GM23338 (cell line): ENCODE results near the gene NSUN3.

ENCODE experiments used
- NANOG ChIP-seq: IDR thresholded peaks from 2 replicates; pipeline ENCODE4 v1.6.1; 2016; ENCODE audit warnings: antibody characterized with exemption, borderline replicate concordance
- POLR2AphosphoS5 ChIP-seq: IDR thresholded peaks from 2 replicates; pipeline ENCODE4 v1.6.1; 2016; ENCODE audit warnings: antibody characterized with exemption, low read depth
- ZNF114 ChIP-seq: fragments of 250-450 bp; sonication (Bioruptor Pico); IDR thresholded peaks from 2 replicates; pipeline ENCODE4 v1.5.0; 2020; ENCODE audit warnings: mild to moderate bottlenecking, moderate library complexity
- TF ChIP-seq, protein P1 (sequence below), 2 experiments: fragments of 200-600 bp in 1 of 2; sonication (generic) in 1 of 2; conservative IDR thresholded peaks; 2 replicates each; pipeline versions ENCODE4 v1.5.1 to v1.6.1; 2016 to 2017; ENCODE audit warnings: antibody characterized with exemption in 2 of 2, low read depth in 2 of 2, mild to moderate bottlenecking in 2 of 2, moderate library complexity in 1 of 2
- TF ChIP-seq, protein P2 (sequence below): IDR thresholded peaks from one replicate; pipeline ENCODE4 v1.6.1; 2018; ENCODE audit warnings: antibody characterized with exemption; ENCODE audit not compliant: unreplicated experiment

DNA sequence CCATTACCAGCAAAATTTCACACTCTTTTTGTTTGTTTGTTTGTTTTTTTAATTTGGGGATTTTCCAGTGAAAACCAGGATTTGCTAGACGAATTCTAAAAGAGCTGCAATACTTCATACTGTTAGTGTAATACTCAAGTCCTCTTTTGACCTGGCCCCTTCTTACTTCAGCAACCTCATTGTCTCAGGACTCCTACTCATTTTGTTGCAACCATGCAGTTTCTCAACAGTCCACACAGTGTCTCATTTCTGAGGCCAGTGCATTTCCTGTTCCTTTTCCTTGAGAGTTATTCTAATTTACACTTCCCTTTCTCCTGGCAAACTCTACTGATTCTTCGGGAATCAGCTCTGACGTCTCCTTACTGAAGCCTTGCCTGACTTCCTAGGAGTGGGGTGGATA lies 35.6 kb downstream of the NSUN3 start:
- TF ChIP-seq, protein P1, sequence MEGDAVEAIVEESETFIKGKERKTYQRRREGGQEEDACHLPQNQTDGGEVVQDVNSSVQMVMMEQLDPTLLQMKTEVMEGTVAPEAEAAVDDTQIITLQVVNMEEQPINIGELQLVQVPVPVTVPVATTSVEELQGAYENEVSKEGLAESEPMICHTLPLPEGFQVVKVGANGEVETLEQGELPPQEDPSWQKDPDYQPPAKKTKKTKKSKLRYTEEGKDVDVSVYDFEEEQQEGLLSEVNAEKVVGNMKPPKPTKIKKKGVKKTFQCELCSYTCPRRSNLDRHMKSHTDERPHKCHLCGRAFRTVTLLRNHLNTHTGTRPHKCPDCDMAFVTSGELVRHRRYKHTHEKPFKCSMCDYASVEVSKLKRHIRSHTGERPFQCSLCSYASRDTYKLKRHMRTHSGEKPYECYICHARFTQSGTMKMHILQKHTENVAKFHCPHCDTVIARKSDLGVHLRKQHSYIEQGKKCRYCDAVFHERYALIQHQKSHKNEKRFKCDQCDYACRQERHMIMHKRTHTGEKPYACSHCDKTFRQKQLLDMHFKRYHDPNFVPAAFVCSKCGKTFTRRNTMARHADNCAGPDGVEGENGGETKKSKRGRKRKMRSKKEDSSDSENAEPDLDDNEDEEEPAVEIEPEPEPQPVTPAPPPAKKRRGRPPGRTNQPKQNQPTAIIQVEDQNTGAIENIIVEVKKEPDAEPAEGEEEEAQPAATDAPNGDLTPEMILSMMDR (conservative IDR thresholded peaks at IDR 0.05; ENCODE audit: low read depth in 2 of 2) = no peak
- TF ChIP-seq POLR2AphosphoS5 (no peak), ZNF114 (no peak), NANOG (no peak)
- TF ChIP-seq, protein P2, sequence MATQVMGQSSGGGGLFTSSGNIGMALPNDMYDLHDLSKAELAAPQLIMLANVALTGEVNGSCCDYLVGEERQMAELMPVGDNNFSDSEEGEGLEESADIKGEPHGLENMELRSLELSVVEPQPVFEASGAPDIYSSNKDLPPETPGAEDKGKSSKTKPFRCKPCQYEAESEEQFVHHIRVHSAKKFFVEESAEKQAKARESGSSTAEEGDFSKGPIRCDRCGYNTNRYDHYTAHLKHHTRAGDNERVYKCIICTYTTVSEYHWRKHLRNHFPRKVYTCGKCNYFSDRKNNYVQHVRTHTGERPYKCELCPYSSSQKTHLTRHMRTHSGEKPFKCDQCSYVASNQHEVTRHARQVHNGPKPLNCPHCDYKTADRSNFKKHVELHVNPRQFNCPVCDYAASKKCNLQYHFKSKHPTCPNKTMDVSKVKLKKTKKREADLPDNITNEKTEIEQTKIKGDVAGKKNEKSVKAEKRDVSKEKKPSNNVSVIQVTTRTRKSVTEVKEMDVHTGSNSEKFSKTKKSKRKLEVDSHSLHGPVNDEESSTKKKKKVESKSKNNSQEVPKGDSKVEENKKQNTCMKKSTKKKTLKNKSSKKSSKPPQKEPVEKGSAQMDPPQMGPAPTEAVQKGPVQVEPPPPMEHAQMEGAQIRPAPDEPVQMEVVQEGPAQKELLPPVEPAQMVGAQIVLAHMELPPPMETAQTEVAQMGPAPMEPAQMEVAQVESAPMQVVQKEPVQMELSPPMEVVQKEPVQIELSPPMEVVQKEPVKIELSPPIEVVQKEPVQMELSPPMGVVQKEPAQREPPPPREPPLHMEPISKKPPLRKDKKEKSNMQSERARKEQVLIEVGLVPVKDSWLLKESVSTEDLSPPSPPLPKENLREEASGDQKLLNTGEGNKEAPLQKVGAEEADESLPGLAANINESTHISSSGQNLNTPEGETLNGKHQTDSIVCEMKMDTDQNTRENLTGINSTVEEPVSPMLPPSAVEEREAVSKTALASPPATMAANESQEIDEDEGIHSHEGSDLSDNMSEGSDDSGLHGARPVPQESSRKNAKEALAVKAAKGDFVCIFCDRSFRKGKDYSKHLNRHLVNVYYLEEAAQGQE = no peak
